Epithelial cell of prostate (primary cell): ENCODE results near the gene CLCA2.
A peak's percentile ranks its signal among the peaks of the same experiment; 100 is the strongest.
"Not testable (repeated sequence)": the region's sequence is repeated elsewhere in the genome, so short reads cannot be mapped to it uniquely, and the experiment has no call there.

Source experiments
- DNase-seq: peaks from one replicate; pipeline ENCODE4 v3.0.0-alpha.2; 2011; ENCODE audit warnings: low read depth, low spot score
- H3K27ac ChIP-seq: fragments of 450-650 bp; 2 replicates; pipeline ENCODE4 v1.5.1; 2017; ENCODE audit warnings: mild to moderate bottlenecking

The CLCA2 gene

DNA sequence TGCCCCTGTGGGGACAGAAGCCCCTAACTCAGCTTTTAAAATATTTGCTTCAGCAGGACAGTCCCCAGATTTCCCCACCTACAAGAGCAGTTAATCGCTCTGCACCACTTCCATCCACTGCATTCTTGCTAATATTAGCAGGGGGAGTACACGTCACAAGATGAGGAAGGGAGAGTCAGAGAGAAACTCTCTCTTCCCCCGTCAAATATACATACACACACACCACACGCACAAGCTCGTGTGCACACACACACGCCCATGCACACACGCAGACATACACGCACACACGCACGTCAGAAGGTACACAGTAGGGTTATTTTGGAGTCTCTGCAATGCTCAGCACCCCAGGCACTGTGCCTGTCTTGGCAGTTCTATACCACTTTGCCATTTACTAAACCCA is 46.9 kb downstream of the CLCA2 start:
- no peak overlapping the region for H3K27ac ChIP-seq
- no peak for DNase-seq

DNA sequence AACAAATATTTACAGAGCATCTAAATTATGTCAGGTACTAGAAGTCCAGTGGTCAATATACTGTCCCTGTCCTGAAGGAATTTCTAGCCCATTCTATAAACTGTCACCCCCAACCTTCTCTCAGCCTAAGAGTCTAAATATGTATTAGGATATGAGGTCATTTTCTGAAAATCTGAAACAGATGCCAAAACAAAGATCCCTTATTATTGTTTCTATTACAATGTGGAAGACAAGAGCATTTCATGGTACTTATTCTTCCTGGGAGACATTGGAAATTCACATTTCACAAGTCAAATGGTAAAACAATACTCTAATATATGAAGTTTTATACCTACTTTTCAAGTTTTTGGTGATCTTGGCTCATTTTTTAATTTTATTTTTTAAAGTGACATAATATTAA is 47.3 kb downstream of the CLCA2 start:
- DNase-seq, result no peak

DNA sequence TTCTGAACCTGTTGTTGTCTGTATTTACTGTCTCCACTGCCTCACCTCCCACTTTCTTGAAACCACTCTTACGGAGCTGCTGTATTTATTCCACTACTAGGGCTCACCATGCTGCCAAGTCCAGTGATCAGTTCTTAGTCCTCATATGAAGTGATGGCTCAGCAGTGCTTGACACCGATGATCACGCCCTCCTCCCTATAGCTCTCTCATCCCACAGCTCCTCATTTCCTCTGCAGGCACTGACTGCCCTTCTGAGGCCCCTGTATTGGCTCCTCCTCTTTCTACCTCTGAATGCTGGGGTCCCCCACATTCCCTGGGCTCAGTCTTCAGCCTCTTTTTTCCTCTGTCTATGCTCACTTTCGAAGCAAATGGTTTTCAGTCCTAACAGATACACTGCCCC is 48.2 kb downstream of the CLCA2 start:
- H3K27ac ChIP-seq, result no peak overlapping the region
- DNase-seq, result no peak

More for the DNA sequence above, 47.3 kb downstream of the CLCA2 start:
- no peak overlapping the region for H3K27ac ChIP-seq

DNA sequence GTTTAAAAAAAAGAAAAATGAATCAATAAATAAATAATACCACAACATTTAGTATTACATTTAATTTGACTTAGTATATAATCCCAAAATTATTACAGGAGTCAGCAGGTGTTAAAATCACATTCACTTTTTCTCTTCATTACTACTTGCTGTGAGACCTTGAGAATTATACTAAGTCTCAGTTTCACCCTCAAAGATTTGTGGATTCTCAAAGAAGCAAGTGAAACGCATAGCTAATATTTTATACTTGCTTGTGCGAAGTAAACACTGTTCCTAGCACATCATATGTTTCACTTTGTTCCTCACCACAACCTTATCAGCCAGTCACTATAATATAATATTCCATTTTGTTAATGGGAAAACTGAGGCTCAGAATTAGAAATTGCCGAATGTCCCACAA is 48.8 kb downstream of the CLCA2 start:
- no peak overlapping the region for H3K27ac ChIP-seq
- no peak for DNase-seq

DNA sequence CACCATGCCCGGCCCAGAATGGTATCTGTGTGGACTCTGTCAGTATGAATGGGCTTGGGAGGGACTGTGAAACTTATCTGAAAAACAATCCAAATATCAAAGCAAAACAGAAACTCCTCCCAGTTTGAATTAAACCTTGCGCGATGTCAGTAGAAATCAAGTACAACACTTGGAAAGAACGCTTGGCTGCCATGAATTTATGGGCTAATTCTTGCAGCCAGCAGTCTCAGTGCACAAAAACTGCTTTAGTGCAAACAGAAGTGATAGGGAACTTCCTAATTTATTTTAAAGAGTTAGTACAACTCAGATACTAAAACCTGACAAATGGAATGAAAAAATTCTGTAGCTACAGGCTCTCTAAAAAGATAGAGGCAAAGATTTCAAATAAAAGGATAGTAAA is 53.3 kb downstream of the CLCA2 start:
- no peak overlapping the region for H3K27ac ChIP-seq
- DNase-seq, result no peak

DNA sequence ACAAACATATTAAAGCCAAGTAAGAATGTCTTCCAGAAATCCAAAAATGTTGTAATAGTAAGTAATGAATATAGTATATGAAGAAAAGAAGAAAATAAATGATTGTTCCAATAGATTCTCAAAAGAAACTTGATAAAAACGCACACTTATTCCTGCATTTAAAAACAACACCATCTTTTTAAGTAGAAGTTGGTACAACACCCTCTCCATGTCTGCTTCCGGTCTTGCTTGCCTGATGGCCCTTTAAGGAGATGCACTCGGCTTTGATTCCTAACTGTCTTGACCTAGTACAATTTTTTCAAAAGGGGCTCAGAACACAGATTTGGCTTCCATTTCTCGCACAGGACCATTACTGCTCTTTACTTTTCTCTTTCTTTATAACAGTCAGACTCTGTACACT is 53.7 kb downstream of the CLCA2 start:
- H3K27ac ChIP-seq, result no peak overlapping the region
- no peak for DNase-seq

DNA sequence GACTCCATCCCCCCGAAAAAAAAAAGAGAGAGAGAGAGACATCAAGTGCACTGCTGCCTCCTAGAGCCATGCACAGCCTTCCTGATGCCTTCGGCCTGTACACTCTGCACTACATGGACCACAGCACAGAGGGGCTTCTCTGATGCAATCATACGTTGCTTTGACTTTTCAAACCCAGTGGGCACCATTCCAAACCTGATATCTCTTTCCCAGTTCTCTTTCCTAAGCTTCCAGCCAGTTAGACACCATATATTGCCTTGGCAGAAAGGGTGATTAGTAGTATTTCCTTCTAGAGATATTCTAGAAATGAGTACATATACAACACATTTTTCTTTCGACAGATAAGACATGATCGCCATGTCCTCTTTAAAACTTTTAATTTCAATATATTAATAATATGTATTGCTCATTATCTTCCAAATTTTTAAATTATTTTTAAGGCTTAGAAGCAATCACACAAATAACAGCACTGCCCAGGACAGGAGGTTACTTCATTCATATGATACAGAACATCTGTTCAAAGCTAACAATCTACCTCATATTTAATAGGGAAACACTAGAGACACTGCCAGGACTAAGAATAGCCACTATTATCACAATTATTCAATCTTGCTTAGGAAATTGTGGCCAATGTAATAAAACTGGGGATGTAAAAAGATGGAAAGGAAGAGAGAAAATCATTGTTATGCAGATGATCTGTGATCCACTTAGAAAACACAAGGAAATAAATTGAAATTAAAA is 54.6 kb downstream of the CLCA2 start:
- no peak overlapping the region for H3K27ac ChIP-seq
- no peak for DNase-seq

DNA sequence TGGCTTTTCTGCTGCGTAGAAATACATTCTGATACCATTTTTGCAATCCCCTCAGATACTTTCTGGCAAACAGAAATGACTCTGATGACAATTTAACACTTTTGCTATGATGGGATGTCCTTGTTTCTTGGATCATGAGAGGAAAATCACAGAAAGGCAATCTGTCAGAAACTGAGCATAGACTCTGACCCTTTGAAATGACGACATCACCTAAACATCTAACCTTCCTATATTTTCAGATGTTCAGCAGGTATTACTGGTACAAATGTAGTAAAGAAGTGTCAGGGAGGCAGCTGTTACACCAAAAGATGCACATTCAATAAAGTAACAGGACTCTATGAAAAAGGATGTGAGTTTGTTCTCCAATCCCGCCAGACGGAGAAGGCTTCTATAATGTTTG is 58.0 kb downstream of the CLCA2 start:
- no peak overlapping the region for H3K27ac ChIP-seq
- DNase-seq, result no peak

DNA sequence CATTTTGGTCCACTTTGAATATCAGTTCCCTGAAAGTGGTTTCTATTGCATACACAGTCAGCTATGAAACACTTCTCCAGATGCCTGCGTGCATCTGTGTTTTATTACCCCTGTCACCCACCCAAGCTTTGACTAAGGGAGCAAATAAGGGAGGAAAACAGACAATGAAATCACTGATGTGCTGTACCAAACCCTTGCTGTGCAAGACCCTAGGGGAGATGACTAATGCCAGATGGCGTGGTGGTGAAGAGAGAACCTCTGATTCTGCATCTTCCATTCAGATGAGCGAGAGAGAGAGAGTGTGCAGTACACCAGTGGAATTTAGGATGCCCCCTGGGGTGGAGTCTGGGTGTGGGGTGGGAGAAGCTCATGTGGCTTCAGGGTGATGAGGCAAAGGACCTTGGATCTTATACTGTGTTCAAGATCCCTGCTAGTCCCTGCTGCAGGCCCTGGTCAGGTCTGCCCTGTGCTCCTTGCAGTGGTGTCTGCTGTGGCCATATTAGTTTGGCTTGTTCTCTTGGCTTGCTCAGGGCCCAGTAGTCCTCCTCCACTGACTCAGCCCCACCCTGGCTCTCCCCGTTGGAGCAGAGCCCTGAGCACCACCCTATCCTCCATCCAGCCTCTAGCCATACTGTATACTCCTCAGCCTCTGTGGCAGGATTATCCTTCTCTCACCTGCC is 63.3 kb downstream of the CLCA2 start:
- H3K27ac ChIP-seq, result no peak overlapping the region
- no peak for DNase-seq

DNA sequence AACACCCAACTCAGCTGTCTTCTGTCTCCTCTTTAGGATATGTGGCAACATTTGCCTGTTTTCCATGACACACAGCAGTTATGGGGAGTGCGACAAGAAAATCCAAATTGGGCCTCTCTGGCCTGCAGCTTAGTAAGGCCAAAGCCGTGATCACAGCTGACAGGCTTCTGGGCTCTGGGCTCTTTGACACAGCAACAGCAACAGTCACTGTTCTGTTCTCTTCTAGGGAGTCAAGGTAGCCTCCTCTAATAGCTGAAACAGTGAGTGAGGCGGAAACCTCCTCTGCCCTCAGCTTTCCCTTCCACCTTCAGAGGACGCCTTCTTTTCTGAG is 63.8 kb downstream of the CLCA2 start:
- DNase-seq, result no peak

DNA sequence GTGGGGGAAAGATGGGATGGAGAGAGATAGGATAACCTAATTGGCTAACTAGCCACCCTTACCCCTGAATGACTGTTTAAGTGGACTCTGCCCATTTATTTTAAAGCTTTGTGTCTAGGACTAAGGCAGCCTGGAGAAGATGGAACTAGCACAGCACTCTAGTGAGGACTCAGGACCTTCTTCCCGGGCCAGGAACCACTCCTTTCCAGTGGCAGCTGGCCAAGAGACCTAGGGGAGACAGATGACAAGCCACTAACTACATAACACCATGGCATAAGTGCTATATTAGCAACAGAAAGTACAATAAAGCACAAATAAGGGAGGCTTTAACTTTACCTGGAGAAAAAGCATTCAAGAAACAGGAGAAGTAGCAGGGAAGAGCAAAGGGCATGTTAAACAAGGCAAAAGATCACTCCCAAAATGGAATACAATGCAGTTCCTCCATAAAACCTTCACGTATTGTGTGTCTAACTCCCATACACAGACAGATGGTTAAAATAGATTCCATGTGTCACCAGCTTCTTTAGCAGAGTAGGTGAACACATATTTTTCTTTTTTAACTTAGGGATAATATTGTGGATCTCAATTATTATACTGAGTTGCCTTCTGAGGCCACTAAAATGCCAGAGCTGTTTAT is 65.4 kb downstream of the CLCA2 start:
- H3K27ac ChIP-seq, result no peak overlapping the region
- no peak for DNase-seq

More for the DNA sequence above, 63.8 kb downstream of the CLCA2 start:
- H3K27ac ChIP-seq, result no peak overlapping the region

DNA sequence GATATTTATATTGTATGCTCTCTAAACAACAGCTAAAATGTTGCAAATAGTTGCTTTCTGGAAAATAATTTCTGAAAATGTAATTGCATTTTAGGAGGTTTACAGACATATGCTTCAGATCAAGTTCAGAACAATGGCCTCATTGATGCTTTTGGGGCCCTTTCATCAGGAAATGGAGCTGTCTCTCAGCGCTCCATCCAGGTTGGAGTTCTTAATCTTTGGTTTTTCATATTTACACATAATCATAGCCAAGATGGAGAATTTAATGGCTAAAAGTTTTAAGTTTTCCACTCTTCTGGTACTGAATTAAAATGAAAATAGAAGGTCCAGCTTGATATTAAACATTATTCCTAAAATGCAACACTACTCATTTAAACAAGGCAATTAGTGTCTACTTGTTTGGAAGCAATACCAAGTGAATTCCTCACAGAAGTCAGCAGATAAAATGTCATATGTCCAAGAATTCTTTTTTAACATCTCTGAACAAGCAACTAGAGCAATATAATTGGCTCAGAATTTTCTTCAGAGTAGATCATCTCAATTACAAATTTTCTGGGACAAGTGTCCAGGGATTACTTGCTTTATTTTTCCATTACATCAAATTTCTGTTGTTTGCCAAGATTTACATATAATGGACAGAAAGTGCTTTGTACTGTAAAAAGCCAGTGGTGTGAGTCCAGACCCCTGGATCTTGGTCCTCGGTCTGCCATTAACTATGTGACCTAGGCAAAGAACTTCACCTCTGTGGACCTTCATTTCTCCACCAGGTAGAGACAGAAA is 67.4 kb downstream of the CLCA2 start:
- DNase-seq, result no peak
- H3K27ac ChIP-seq, result no peak overlapping the region

DNA sequence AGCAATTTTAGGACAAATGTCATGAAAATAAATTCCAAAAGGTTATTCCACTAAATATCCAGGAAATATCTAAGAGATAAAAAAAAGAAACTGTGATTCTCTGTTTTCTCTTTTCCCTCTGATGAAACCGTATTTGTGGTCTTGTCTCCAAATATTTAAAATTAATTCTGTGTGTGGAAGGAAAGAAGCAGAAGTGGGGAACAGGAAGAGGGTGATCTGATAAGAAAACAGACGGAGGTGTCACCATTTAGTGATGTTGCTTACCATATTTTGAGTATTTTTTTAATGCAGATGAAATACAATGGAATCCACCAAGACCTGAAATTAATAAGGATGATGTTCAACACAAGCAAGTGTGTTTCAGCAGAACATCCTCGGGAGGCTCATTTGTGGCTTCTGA is 74.3 kb downstream of the CLCA2 start:
- no peak for DNase-seq

DNA sequence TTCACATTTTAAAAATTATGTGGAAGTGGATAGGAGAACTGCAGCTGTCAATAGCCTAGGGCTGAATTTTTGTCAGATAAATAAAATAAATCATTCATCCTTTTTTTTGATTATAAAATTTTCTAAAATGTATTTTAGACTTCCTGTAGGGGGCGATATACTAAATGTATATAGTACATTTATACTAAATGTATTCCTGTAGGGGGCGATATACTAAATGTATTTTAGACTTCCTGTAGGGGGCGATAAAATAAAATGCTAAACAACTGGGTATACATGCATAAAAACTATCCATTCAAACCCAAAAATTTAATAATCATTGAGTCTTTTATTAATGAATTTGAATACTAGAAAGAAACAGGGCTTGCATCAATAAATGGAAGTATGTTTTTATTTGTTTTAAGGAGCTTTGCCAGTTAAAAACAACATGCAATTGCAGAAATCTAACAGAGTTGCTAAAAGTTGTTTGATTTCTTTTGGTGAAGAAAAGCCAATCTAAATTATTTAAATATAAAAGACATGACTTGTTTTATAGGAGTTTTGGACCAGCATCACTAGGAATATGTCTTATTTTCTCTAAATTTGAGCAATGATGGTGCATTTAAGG is 76.1 kb downstream of the CLCA2 start:
- DNase-seq, result no peak
- no peak overlapping the region for H3K27ac ChIP-seq

More for the DNA sequence above, 74.3 kb downstream of the CLCA2 start:
- no peak overlapping the region for H3K27ac ChIP-seq

DNA sequence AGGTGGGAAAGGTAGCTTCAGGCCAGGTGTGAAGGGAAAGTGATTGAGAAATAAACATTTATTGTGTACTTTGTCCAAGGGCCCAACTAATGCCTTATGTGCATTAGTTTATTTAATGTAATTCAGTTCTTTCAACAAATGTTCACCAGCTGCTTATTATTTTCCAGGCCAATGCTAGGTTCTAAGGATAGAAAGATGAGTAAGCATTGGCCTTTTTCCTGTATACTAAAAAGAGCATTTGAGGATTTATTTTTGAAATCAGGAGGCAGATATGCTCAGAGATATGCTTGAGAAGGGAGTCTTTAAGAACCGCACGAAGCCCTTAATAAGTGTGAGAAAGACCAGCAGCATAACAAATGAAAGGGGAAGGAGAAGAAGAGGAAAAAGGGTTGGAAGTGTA is 76.7 kb downstream of the CLCA2 start:
- no peak for DNase-seq
- no peak overlapping the region for H3K27ac ChIP-seq

DNA sequence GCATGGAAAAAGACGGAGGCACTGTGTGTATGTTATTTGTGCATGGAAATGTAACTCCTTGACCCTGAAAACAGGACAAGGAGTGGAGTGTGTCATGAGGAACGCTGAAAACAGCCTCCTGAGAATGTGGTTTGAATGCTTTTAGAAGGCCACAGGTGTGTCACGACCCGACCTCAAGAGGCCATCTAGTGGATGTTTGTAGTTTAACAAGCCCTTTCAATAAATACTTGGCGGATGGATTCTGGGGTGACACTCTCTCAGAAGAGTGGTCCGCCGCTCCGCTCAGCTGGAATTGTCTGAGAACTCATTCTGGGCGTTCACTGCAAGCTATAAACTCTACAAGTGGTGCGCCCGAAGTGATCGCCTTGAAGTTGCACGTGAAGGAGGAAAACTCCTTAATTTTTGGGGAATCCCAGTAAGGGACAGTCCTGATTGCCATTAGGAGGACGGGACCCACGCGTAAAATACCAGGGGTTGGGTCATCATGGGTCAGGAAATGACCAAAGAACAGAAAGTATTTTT is 78.2 kb downstream of the CLCA2 start:
- peak overlapping the region; percentile 44 for H3K27ac ChIP-seq
- not testable (repeated sequence) for DNase-seq

DNA sequence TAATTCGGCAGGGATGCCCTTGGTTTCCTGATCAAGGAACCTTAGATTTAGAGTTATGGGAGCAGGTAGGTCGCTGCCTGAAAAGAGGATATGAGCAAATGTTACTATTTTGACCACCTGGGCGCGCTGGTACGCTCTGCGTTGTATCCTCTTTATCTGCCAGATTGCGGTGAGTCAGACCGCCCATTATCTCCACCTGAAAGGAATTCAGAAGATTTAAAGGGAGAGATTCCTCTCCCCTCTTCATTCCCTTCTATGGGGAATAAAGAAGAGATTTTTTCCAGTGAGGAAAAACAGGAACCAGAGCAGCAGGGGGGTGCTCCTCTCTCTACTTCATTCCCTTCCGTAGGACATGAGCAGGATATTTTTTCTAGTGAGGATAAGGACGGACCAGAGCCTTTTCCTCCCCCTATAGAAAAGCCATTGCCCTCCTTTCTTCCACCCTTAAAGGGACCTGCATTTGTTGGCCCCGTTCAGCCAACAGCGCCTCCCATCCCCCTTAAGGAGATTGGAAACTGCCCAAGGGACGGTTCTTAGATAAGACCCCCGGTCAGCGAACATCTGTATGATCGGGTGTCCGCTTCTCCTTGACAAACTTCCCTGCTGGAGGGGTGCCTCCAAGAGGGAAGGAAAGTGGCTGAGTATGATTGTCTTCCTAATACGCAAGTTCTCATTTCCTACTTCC is 78.9 kb downstream of the CLCA2 start:
- peak; percentile 27 for DNase-seq
- H3K27ac ChIP-seq, result peak overlapping the region; percentile 44

DNA sequence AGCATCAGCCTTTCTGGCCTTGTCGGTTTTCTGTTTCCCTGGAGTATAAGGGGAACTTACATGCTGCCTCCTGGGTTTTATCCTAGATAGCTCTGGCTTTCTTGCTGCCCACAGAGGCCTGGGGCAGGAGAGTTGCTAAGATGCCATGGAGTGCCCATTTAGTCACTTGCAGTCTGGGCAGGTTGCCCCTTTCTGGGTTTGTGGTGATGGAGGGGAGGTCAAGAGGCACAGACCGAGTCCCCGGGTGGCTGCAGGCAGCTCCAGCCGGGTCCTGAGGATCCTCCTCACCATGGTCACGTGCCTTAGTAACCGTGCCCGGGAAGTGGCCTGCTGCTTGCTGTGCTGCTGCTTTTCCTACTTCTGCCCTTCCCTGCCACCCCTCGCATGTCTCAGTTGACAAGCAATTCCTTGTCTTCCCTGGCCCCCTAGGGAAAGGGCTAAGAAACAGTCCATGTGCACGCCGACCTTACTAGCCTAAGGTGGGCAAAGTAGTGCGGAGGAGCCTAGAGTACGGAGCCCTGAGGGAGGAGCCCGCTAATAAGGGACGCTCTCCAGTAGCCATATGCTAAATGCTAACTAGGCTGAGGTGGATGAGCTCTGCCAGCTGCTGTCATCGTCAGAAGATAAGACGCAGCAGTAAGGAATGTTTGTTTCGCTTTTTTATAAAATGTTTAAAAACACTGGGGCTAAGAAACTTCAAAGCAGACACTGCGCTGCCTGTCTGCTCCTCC is 79.6 kb downstream of the CLCA2 start:
- peak overlapping the region; percentile 39 for H3K27ac ChIP-seq
- DNase-seq, result no peak

DNA sequence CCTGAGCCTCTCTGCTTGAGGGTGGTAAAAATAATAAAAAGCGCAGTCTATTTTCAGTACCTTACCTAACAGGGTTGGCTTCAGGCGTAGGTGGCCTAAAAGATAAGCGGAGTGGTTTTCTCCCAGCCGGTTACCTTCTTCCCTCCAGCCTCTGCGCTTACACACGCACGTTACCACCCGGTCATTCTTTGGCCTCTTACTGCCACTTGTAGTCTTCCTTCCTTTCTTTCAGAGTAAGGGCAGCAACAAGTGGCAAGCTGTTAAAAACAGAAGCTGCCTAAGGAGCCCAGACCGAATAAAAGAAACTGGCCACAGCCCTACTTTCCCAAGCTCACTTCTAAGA is 80.1 kb downstream of the CLCA2 start:
- H3K27ac ChIP-seq, result peak overlapping the region; percentile 39
- no peak for DNase-seq
